Ovary (tissue), 9 donors: ENCODE data around the gene NPDC1. TPM values are rescaled to one million over a fixed set of nuclear protein-coding genes. Genes with fewer than 3 reads are reported as not detected.
A peak's percentile ranks its signal among the peaks of the same experiment; 100 is the strongest.

Source experiments
- DNase-seq, 5 donors: peaks; one replicate each; pipeline ENCODE4 v3.0.0-alpha.2; 2019 to 2020
- H3K27ac ChIP-seq, 2 donors: fragments of 200-600 bp; one replicate each; pipeline versions ENCODE4 v1.5.1 to v1.8.0; 2019 to 2022
- H3K27me3 ChIP-seq: fragments of 200-600 bp; one replicate; pipeline ENCODE4 v1.8.0; 2022
- H3K36me3 ChIP-seq: fragments of 200-600 bp; sonication (generic); one replicate; pipeline ENCODE4 v1.5.1; 2019
- H3K4me1 ChIP-seq: one replicate; pipeline ENCODE4 v1.8.1; 2013; ENCODE audit warnings: mild to moderate bottlenecking, moderate library complexity; ENCODE audit not compliant: insufficient read depth
- H3K4me3 ChIP-seq: fragments of 200-600 bp; sonication (generic); one replicate; pipeline ENCODE4 v1.5.1; 2017
- H3K9me3 ChIP-seq, 2 donors: fragments of 200-600 bp in 1 of 2; sonication (generic) in 1 of 2; one replicate each; pipeline versions ENCODE4 v1.5.1 to v1.8.1; 2013 to 2019; ENCODE audit warnings: mild to moderate bottlenecking in 1 of 2, moderate library complexity in 1 of 2
- EP300 ChIP-seq: sonication (generic); formaldehyde crosslinking; IDR thresholded peaks from one replicate; pipeline ENCODE4 v1.6.1; 2017; ENCODE audit warnings: antibody characterized with exemption
- POLR2A ChIP-seq: fragments of 450-650 bp; IDR thresholded peaks from one replicate; pipeline ENCODE4 v1.6.1; 2017; ENCODE audit warnings: antibody characterized with exemption, mild to moderate bottlenecking, moderate library complexity
- WGBS, 3 donors: extraction: QIAGEN DNeasy Blood & Tissue Kit in 1 of 3; methylation state at CpG; one replicate each; pipeline versions ENCODE4 v1.1.5 to v1.1.7; 2013 to 2017; 5-methylcytosine and 5-hydroxymethylcytosine counted together
- intact Hi-C, 4 donors: fragments of 100-400 bp; cut with DNase I; formaldehyde crosslinking; loops; one replicate each; pipeline versions ENCODE4 v1.11.0 to v1.15.1; 2022 to 2023
- polyA plus RNA-seq, 2 donors: library from polyadenylated mRNA; stranded (reverse); fragments of 200-250 nt in 1 of 2; fragments of 350-450 nt in 1 of 2; fragmentation: Illumina TruSeq in 1 of 2; extraction: RNeasy Lipid Tissue Mini Kit (QIAGEN cat#74804) in 1 of 2; gene quantifications; one replicate each; pipeline ENCODE4 v1.2.3, GENCODE V29; 2013 to 2014
- total RNA-seq, 7 donors: library from RNA; depleted of rRNA in 2 of 7; stranded (reverse); fragments of >200 nt in 2 of 7; fragmentation: NEBNext Ultra II Directional in 3 of 7; extraction: Animal tissue kit (Norgen Biotek cat#: 25700) in 3 of 7; gene quantifications; one replicate each; pipeline versions ENCODE4 v1.1.0 to v1.2.4, GENCODE V29; 2016 to 2023
- TF ChIP-seq, protein P1 (sequence below), 3 donors: fragments of 450-650 bp in 2 of 3; fragments of 200-600 bp in 1 of 3; IDR thresholded peaks; one replicate each; pipeline versions ENCODE4 v1.5.1 to v1.8.0; 2016 to 2022; ENCODE audit warnings: antibody characterized with exemption in 3 of 3, mild to moderate bottlenecking in 1 of 3
- donor health status: DM: no; HTN: no; CAD: no; lungs with moderate emphysema.
- donor health status: DM: no; HTN: no; CAD: no.
- donor health status: Bipolar disorder and iron deficiency.
- donor health status: DM: yes; HTN: yes; CAD: no.
- donor health status: DM: no; HTN: no; CAD: no.
- donor health status: DM: yes; HTN: yes; CAD: no.

NPDC1 gene
- total and polyA plus RNA-seq, 9 donors, result 2.1 to 112 (median 49.9) TPM

DNA sequence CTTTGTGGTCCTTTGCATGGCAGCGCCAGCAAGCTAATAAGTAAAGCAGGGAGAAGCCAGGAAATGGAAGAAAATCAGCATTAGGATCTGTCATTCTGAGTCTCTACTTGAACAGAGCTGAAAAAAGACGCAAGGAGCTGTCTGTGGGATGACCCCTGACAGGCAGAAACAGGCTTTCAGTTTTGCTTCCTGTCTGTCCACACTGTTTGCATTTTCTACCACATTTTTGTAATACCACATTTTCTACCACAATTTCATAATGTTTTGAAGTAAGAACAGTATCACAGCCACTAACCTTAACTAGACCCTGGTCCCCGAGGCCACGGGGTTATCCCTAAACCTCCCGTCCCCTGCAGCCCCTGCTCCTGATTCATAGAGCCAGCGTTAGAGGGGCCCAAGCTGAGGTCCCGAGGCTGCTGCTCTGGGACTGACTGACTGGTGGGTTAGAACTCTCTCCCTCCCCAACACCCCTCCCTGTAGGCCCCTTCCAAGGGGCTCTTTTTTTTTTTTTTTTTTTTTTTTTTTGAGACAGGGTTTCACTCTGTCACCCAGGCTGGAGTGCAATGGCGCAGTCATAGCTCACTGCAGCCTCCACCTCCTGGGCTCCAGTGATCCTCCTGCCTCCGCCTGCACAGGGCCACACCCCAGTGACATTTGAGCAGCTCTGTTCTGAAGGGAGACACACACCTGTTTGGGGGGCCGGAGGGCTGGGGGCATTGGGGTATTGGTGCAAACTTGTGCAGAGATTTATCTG lies 45.6 kb downstream of the NPDC1 start:
- Histone ChIP-seq H3K36me3 (no peaks in the 10 kb centered on the region), H3K27me3 (no peaks in the 10 kb centered on the region), H3K4me3 (no peak overlapping the region), H3K9me3 (no peaks in the 10 kb centered on the region), H3K27ac (no peak overlapping the region), H3K4me1 (peaks cover 9% of the 10 kb centered on the region)
- intact Hi-C loops, result no loop called here
- 33 to 45% (median 33%) methylated on average over 10 of the region's 10 CpGs for WGBS, 3 donors
- TF ChIP-seq EP300, result no peak
- TF ChIP-seq POLR2A, result no peak
- DNase-seq, result no peak

DNA sequence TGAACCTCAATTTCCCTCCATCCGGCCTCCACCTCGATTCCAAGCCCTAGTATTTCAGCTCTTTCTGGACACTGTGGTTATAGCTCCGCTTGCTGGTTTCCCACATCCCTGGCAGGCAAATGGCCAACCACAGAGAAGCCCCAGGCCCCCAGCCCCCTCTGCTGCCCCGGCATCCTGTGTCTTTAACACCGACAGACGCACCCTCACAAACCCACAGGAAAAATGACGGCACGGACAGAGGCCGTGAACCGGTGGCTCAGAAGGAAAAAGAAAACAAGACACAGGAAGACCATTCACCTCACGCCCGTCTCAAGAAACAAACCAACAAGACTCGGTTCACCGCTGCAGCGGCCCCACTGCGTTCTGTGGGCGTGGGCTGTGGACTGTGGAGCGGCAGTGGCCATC lies 48.1 kb downstream of the NPDC1 start:
- intact Hi-C loops, result no loop called here
- 81 to 85% (median 83%) methylated on average over 18 of the region's 18 CpGs for WGBS, 3 donors
- Histone ChIP-seq H3K4me1 (peaks cover 14% of the 10 kb centered on the region), H3K27ac (no peak overlapping the region), H3K36me3 (no peaks in the 10 kb centered on the region), H3K27me3 (no peaks in the 10 kb centered on the region), H3K4me3 (no peak overlapping the region), H3K9me3 (no peaks in the 10 kb centered on the region)
- no peak for DNase-seq
- TF ChIP-seq, protein P1, sequence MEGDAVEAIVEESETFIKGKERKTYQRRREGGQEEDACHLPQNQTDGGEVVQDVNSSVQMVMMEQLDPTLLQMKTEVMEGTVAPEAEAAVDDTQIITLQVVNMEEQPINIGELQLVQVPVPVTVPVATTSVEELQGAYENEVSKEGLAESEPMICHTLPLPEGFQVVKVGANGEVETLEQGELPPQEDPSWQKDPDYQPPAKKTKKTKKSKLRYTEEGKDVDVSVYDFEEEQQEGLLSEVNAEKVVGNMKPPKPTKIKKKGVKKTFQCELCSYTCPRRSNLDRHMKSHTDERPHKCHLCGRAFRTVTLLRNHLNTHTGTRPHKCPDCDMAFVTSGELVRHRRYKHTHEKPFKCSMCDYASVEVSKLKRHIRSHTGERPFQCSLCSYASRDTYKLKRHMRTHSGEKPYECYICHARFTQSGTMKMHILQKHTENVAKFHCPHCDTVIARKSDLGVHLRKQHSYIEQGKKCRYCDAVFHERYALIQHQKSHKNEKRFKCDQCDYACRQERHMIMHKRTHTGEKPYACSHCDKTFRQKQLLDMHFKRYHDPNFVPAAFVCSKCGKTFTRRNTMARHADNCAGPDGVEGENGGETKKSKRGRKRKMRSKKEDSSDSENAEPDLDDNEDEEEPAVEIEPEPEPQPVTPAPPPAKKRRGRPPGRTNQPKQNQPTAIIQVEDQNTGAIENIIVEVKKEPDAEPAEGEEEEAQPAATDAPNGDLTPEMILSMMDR (IDR thresholded peaks at IDR 0.05), result no peak
- TF ChIP-seq POLR2A (no peak), EP300 (no peak)

DNA sequence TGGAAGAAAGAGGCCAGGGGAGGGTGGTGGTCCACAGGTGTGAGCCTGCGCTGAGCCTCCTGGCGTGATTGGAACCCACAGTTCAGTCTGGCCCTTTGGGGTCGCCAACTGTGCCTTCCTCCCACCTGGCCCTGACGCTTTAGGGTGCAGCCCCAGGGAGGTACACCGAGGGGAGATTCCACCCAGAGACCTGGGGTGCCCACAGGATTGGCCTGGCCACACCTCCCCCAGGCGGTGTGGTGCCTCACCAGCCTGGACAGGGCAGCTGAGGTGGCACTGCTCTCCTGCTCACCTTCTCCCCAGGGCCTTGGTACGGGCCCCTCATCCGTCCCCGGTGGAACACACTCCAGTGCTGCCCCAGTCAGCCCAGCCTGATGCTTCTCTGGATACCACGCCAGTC lies 48.6 kb downstream of the NPDC1 start:
- Histone ChIP-seq H3K27ac (no peak overlapping the region), H3K27me3 (no peaks in the 10 kb centered on the region), H3K36me3 (no peaks in the 10 kb centered on the region), H3K4me3 (no peak overlapping the region), H3K4me1 (peaks cover 14% of the 10 kb centered on the region), H3K9me3 (no peaks in the 10 kb centered on the region)
- intact Hi-C loops, result no loop called here
- no peak for DNase-seq
- WGBS, 3 donors, result 88 to 92% (median 90%) methylated on average over 10 of the region's 10 CpGs
- TF ChIP-seq, protein P1 (IDR thresholded peaks at IDR 0.05), result no peak
- TF ChIP-seq POLR2A (no peak), EP300 (no peak)

DNA sequence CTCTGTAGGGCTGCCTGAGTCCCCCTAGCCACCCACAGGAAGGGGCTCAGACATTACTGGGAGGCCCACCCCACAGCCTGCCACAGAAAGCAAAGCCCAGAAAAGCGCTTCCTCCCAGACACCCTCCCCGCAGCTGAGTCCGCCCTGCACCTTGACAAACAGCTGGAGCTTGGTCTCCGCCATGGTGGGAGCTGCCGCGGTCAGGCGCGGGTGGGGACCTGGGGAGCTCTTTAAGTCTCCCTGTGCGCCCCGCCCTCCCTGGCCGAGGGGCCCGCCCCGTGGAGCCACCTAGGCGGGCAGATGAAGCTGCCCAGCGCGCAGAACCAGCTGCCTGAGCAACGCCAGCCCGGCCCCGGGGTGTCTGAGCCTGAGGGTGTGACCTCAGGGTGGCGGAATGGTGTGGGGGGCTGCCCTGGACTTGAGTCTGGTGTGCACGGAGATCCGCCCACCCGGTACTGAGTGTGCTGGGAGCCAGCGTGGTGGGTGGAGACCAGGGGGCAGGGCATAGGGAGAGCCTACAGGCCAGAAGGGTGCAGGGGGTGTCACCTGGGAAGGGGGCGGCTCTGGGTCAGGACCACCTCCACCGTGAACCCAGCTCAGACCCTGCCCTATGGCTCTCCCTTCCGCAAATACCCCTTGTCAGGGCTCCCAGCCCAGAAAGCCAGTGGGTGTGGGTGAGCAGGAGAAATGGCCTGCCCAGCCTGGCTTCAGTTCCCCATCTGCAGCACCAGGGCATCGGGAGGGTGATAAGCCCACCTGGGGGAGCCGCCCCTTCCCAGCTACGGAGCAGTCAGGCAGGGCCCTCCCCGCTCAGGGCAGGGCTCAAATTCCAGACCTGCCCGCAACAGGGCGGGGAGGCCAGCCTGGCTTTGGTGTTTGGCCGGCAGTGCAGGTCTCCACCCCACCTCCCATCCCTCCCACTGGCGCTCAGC lies 49.4 kb downstream of the NPDC1 start, which contains the start of gene CLIC3:
CLIC3 (minus strand) TSS at position 208 of the 932 bp plus-strand sequence; CDS start at position 183, 25 bp downstream.
- no peaks in the 10 kb centered on the region for H3K27me3 ChIP-seq
- intact Hi-C loops, result no loop called here

More for the DNA sequence above, 49.4 kb downstream of the NPDC1 start, which contains the start of gene CLIC3:
- Histone ChIP-seq H3K36me3 (no peaks in the 10 kb centered on the region), H3K27ac (peak within 1 kb of the TSS in 1 of 2 donors; percentile 14), H3K9me3 (no peaks in the 10 kb centered on the region), H3K4me1 (peaks cover 14% of the 10 kb centered on the region), H3K4me3 (no peak within 1 kb of the TSS)
- DNase-seq, result peak in 1 of 5 donors; percentile 56
- no peak for TF ChIP-seq EP300
- no peak for TF ChIP-seq POLR2A
- TF ChIP-seq, protein P1 (IDR thresholded peaks at IDR 0.05), result no peak
- 18 to 24% (median 20%) methylated on average over 32 to 35 of the region's 35 CpGs for WGBS, 3 donors
